Stomach (tissue), 4 donors: ENCODE data around the gene DPYSL4.

Experiments used
- EP300 ChIP-seq: sonication (generic); formaldehyde crosslinking; IDR thresholded peaks from one replicate; pipeline ENCODE4 v1.6.1; 2017; ENCODE audit warnings: antibody characterized with exemption
- POLR2A ChIP-seq, 4 donors: fragments of 450-650 bp; IDR thresholded peaks; one replicate each; pipeline ENCODE4 v1.6.1; 2016; ENCODE audit warnings: antibody characterized with exemption in 4 of 4, control low read depth in 2 of 4, mild to moderate bottlenecking in 1 of 4, moderate library complexity in 1 of 4
- TF ChIP-seq, protein P1 (sequence below), 7 experiments: fragments of 450-650 bp in 4 of 7; fragments of 200-600 bp in 3 of 7; sonication (generic) in 3 of 7; IDR thresholded peaks; one replicate each; pipeline ENCODE4 v1.5.1; 2016 to 2019; ENCODE audit warnings: antibody characterized with exemption in 7 of 7, control low read depth in 2 of 7, mild to moderate bottlenecking in 1 of 7

DNA sequence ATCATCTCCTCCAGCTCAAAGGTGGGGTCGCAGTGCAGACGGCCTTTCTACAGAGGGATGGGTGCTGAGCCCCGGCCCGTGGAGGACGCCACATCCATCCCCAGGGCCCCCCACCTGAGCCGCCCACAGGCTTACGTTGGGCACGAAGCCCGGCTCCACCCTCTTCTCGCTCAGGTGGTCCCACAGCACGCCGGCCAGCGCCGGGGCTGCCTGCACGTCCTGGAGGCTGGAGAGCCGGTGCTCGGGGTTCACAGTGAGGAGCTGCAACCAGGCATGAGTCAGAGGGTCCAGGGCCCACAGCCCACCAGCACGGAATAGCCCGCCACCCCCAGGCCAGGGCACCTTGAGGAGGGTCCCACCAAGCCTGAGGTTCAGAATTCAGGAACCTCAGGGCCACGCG, 36.0 kb downstream of the DPYSL4 start:
- TF ChIP-seq, protein P1, sequence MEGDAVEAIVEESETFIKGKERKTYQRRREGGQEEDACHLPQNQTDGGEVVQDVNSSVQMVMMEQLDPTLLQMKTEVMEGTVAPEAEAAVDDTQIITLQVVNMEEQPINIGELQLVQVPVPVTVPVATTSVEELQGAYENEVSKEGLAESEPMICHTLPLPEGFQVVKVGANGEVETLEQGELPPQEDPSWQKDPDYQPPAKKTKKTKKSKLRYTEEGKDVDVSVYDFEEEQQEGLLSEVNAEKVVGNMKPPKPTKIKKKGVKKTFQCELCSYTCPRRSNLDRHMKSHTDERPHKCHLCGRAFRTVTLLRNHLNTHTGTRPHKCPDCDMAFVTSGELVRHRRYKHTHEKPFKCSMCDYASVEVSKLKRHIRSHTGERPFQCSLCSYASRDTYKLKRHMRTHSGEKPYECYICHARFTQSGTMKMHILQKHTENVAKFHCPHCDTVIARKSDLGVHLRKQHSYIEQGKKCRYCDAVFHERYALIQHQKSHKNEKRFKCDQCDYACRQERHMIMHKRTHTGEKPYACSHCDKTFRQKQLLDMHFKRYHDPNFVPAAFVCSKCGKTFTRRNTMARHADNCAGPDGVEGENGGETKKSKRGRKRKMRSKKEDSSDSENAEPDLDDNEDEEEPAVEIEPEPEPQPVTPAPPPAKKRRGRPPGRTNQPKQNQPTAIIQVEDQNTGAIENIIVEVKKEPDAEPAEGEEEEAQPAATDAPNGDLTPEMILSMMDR (IDR thresholded peaks at IDR 0.05), result no peak
- TF ChIP-seq EP300 (no peak), POLR2A (IDR thresholded peaks at IDR 0.05) (no peak)
